Measurements from ENCODE around the gene ALG8.
A peak's percentile ranks its signal among the peaks of the same experiment; 100 is the strongest.

Gene ALG8

DNA sequence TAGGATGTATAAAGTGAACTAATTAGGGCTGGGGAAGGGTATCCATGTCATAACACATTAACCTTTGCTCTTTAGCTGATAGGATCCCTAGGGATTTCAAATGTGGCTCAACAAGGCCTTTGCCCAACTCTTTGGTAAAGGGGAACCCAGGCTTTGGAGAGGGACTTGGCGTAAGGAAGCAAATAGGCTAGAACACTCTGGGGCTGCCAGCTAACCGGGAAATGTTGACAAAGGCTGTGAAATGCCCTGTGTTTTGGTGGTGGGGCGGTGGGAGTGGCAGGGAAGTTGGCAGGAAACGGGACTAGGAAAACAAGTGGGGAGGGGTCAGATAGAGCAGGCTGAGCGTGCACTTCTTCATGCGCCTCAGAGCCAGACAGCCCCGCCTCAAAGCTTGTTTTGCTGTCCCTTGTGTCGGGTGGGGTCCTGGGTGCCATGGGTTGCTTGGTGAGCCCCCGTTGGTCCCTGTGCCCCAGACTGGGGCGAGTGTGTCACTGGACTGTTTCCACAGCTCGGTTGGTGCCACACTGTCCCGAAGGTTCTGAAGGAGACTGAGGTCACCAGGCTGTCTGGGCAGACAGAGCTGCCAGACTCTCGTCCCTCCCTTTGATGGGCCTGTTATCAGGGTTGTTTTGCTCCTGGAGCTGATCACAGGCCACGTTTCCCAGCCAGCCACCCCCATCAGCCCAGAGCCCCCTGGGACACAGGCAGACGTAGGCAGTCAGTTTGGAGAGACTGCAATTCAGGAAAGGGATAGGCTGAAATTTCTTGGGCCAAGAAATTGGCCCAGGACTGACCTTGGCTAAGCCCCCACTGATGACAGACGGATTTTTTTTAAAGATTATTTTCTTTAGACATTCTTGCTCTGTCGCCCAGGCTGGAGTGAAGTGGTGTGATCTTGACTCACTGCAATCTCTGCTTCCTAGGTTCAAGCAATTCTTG is 29.4 kb upstream of the ALG8 start:
- Mint-ChIP-seq H3K27ac (no peak overlapping the region), H3K4me3 (no peak overlapping the region), H3K9me3 (no peaks in the 10 kb centered on the region), H3K27me3 (no peaks in the 10 kb centered on the region), H3K4me1 (no peaks in the 10 kb centered on the region)
- no peak for DNase-seq
- ATAC-seq: no peak

- no peak overlapping the region for H3K4me3 Mint-ChIP-seq
- DNase-seq (no peak), ATAC-seq (no peak)
- H3K9me3 Mint-ChIP-seq: no peaks in the 10 kb centered on the region
- no peaks in the 10 kb centered on the region for H3K4me1 Mint-ChIP-seq
- H3K27me3 Mint-ChIP-seq: no peaks in the 10 kb centered on the region
- no peak overlapping the region for H3K27ac Mint-ChIP-seq
Observed at GRCh38 chr11:78166855-78167469, 27.5 kb upstream of the ALG8 start.

- Mint-ChIP-seq H3K9me3 (no peaks in the 10 kb centered on the region), H3K4me3 (no peak overlapping the region), H3K27ac (no peak overlapping the region), H3K27me3 (no peaks in the 10 kb centered on the region), H3K4me1 (no peaks in the 10 kb centered on the region)
- ATAC-seq (no peak), DNase-seq (no peak)
Observed at GRCh38 chr11:78164471-78164870, 25.0 kb upstream of the ALG8 start.

DNA sequence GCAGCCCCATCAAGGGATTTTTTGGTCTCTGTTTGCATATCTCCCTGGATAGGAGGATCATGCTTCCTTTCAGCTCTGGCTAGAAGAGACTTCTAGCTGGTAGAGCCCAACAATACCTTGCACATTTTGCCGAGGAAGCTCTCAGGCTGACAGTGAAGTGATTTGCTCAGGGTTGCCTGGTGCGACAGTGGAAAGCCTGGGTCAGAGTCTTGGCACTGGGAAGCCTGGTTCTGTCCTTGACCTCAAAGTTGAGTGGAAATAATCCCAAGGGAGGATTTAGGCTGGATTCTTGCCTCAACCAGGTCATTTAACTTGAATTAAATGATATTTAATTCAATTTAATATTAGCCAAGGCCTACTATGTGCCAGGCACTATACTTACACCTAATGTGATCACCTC is 24.4 kb upstream of the ALG8 start:
- H3K27me3 Mint-ChIP-seq: no peaks in the 10 kb centered on the region
- DNase-seq: no peak
- no peaks in the 10 kb centered on the region for H3K9me3 Mint-ChIP-seq
- H3K27ac Mint-ChIP-seq: no peak overlapping the region
- no peak for ATAC-seq
- no peaks in the 10 kb centered on the region for H3K4me1 Mint-ChIP-seq
- no peak overlapping the region for H3K4me3 Mint-ChIP-seq

DNA sequence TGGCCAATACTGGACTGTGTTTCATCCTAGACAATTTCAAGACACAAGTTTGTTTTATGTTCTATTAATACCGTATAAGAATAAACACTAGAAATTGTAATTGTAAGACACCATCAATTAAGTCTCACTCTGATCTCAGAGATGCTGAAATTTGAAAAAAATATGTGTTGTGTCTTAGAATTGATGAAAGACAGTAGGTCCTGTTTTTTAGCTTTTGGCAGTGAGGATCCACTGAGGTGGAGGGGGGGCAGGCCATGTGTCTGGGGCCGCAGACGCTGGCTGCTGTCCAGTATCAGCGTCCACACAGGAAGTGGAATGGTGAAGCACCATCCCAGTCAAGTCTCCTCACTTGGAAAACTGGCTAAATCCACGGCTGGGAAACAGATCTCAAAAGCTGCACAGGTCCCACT is 22.5 kb upstream of the ALG8 start:
- Mint-ChIP-seq H3K4me3 (no peak overlapping the region), H3K27me3 (no peaks in the 10 kb centered on the region), H3K9me3 (no peaks in the 10 kb centered on the region), H3K27ac (no peak overlapping the region), H3K4me1 (no peaks in the 10 kb centered on the region)
- DNase-seq (no peak), ATAC-seq (no peak)

GRCh38 chr11:78161346-78161745 is 21.9 kb upstream of the ALG8 start:
- no peak for ATAC-seq

DNA sequence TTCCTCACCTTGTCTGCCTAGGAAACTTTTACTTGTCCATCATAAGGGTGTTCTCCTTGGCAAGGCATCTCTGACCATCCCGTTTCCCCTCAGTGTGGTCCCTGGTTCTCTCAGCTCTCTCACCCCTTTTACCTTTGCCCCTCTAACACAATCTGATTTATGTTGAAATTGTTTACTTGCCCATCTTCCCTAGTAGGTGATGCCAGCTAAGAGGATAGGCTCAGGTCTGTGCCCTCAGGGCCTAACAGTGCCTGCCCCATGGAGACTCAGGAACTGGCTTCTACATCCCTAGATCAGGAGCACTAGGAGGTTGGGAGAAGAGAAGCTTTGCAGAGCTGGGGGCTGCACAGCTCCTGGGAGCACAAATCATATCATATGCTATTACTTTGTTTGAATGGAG is 21.1 kb upstream of the ALG8 start:
- H3K4me3 Mint-ChIP-seq: no peak overlapping the region
- peak overlapping the region in 1 of 2 donors; percentile 77 for H3K27ac Mint-ChIP-seq
- no peak for DNase-seq
- ATAC-seq: no peak
- no peaks in the 10 kb centered on the region for H3K4me1 Mint-ChIP-seq
- H3K27me3 Mint-ChIP-seq: no peaks in the 10 kb centered on the region
- no peaks in the 10 kb centered on the region for H3K9me3 Mint-ChIP-seq

More at GRCh38 chr11:78161346-78161745, 21.9 kb upstream of the ALG8 start:
- no peak for DNase-seq
- no peak overlapping the region for H3K27ac Mint-ChIP-seq
- no peak overlapping the region for H3K4me3 Mint-ChIP-seq
- H3K27me3 Mint-ChIP-seq: no peaks in the 10 kb centered on the region
- H3K9me3 Mint-ChIP-seq: no peaks in the 10 kb centered on the region
- H3K4me1 Mint-ChIP-seq: no peaks in the 10 kb centered on the region

GRCh38 chr11:78158987-78159652 is 19.7 kb upstream of the ALG8 start:
- Mint-ChIP-seq H3K4me1 (no peaks in the 10 kb centered on the region), H3K4me3 (no peak overlapping the region), H3K27me3 (no peaks in the 10 kb centered on the region), H3K9me3 (no peaks in the 10 kb centered on the region), H3K27ac (no peak overlapping the region)
- DNase-seq (no peak), ATAC-seq (no peak)

- H3K27me3 Mint-ChIP-seq: no peaks in the 10 kb centered on the region
- DNase-seq (no peak), ATAC-seq (no peak)
- H3K4me1 Mint-ChIP-seq: no peaks in the 10 kb centered on the region
- no peak overlapping the region for H3K4me3 Mint-ChIP-seq
- peak overlapping the region in 1 of 2 donors; percentile 19 for H3K27ac Mint-ChIP-seq
- no peaks in the 10 kb centered on the region for H3K9me3 Mint-ChIP-seq
Observed at GRCh38 chr11:78156127-78156844, 16.9 kb upstream of the ALG8 start.

DNA sequence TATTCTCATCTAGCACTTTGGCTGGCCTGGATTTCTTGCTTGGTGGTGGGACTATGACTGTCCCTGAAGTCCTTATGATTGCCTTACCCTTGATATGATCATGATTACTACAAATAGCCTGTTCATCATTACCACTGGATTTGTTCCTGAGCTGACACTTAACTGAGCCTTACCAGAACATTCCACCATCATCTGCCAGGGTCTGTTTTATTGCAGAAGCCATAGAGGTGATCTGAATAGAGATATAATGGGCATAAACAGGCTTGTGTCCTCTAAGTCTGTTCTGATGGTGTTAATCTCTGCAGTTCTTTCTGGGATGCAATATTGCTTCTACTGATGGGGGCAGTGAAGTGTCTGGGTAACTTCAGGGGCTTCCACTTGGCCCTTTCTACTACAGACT is 12.4 kb upstream of the ALG8 start:
- H3K4me1 Mint-ChIP-seq: no peaks in the 10 kb centered on the region
- H3K9me3 Mint-ChIP-seq: no peaks in the 10 kb centered on the region
- no peak for DNase-seq
- H3K4me3 Mint-ChIP-seq: no peak overlapping the region
- no peaks in the 10 kb centered on the region for H3K27me3 Mint-ChIP-seq
- no peak for ATAC-seq
- no peak overlapping the region for H3K27ac Mint-ChIP-seq

GRCh38 chr11:78150754-78151153 is 11.3 kb upstream of the ALG8 start:
- H3K27ac Mint-ChIP-seq: peak overlapping the region in 1 of 2 donors; percentile 21
- H3K9me3 Mint-ChIP-seq: no peaks in the 10 kb centered on the region
- H3K4me1 Mint-ChIP-seq: no peaks in the 10 kb centered on the region
- ATAC-seq: no peak
- H3K27me3 Mint-ChIP-seq: no peaks in the 10 kb centered on the region
- DNase-seq: no peak
- no peak overlapping the region for H3K4me3 Mint-ChIP-seq

DNA sequence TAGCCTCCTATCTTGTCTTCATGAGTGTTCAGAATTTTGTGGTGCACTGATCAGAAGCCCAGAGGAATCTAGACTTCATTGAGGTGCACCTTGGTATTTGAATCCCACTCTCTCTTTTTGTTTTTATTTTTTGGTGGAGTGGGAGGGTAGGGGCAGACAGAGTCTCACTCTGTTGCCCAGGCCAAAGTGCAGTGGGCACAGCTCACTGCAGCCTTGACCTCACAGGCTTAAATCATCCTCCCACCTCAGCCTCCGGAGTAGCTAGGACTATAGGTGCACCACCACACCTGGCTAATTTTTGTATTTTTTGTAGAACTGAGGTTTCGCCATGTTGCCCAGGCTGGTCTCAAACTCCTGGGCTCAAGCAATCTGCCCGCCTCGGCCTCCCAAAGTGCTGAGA is 10.9 kb upstream of the ALG8 start:
- Mint-ChIP-seq H3K4me3 (no peak overlapping the region), H3K27ac (peak overlapping the region in 1 of 2 donors; percentile 21), H3K4me1 (no peaks in the 10 kb centered on the region), H3K27me3 (no peaks in the 10 kb centered on the region), H3K9me3 (no peaks in the 10 kb centered on the region)
- no peak for DNase-seq
- no peak for ATAC-seq

- no peaks in the 10 kb centered on the region for H3K27me3 Mint-ChIP-seq
- ATAC-seq: no peak
- H3K9me3 Mint-ChIP-seq: no peaks in the 10 kb centered on the region
- H3K4me3 Mint-ChIP-seq: no peak overlapping the region
- no peak for DNase-seq
- H3K27ac Mint-ChIP-seq: no peak overlapping the region
- H3K4me1 Mint-ChIP-seq: no peaks in the 10 kb centered on the region
Observed at GRCh38 chr11:78149646-78150045, 10.2 kb upstream of the ALG8 start.

GRCh38 chr11:78147807-78148206 is 8.4 kb upstream of the ALG8 start:
- H3K4me1 Mint-ChIP-seq: no peaks in the 10 kb centered on the region
- H3K27ac Mint-ChIP-seq: no peak overlapping the region
- no peaks in the 10 kb centered on the region for H3K27me3 Mint-ChIP-seq
- no peak for ATAC-seq
- no peaks in the 10 kb centered on the region for H3K9me3 Mint-ChIP-seq
- no peak for DNase-seq
- no peak overlapping the region for H3K4me3 Mint-ChIP-seq

GRCh38 chr11:78145511-78146025 is 6.1 kb upstream of the ALG8 start:
- Mint-ChIP-seq H3K9me3 (no peaks in the 10 kb centered on the region), H3K27ac (no peak overlapping the region), H3K4me3 (no peak overlapping the region), H3K27me3 (no peaks in the 10 kb centered on the region), H3K4me1 (peaks cover 6% of the 10 kb centered on the region)
- no peak for DNase-seq
- ATAC-seq: no peak

All from stimulated activated naive CD8-positive, alpha-beta T cell treated with anti-CD3 and anti-CD28 coated beads, Interleukin-15, amount 100 ng/mL, for 72 hours (primary cell).